DMS79 (cell line): Measurements from ENCODE around the gene MAPKAPK3.

Experiments used
- DNase-seq: peaks from one replicate; lab custom pipeline; 2025; lab: John Stamatoyannopoulos, UW

Gene MAPKAPK3

GRCh38 chr3:50587806-50588758 is 28.9 kb upstream of the MAPKAPK3 start:
- no peak for DNase-seq

GRCh38 chr3:50588759-50589433 is 28.1 kb upstream of the MAPKAPK3 start:
- DNase-seq: no peak

GRCh38 chr3:50591196-50591741 is 25.7 kb upstream of the MAPKAPK3 start:
- DNase-seq: no peak

GRCh38 chr3:50592568-50592967 is 24.4 kb upstream of the MAPKAPK3 start:
- no peak for DNase-seq

- DNase-seq: no peak
These were observed 22.6 kb upstream of the MAPKAPK3 start for GRCh38 chr3:50594253-50594785.

GRCh38 chr3:50599115-50599715 is 17.7 kb upstream of the MAPKAPK3 start:
- no peak for DNase-seq

GRCh38 chr3:50599716-50600118 is 17.2 kb upstream of the MAPKAPK3 start:
- DNase-seq: no peak

- no peak for DNase-seq
These were observed 16.7 kb upstream of the MAPKAPK3 start for GRCh38 chr3:50600141-50600753.

GRCh38 chr3:50600841-50601591 is 15.9 kb upstream of the MAPKAPK3 start:
- peak; percentile 69 for DNase-seq

GRCh38 chr3:50602595-50603191 is 14.3 kb upstream of the MAPKAPK3 start:
- peak; percentile 22 for DNase-seq

- DNase-seq: no peak
These were observed 13.5 kb upstream of the MAPKAPK3 start for GRCh38 chr3:50603261-50604109.

GRCh38 chr3:50604110-50604621 is 12.8 kb upstream of the MAPKAPK3 start:
- DNase-seq: no peak

GRCh38 chr3:50604628-50605588 is 12.0 kb upstream of the MAPKAPK3 start:
- no peak for DNase-seq

- no peak for DNase-seq
These were observed 11.0 kb upstream of the MAPKAPK3 start for GRCh38 chr3:50605901-50606326.

- no peak for DNase-seq
These were observed 10.4 kb upstream of the MAPKAPK3 start for GRCh38 chr3:50606596-50606995.

- no peak for DNase-seq
These were observed 9.5 kb upstream of the MAPKAPK3 start for GRCh38 chr3:50607271-50608091.

GRCh38 chr3:50608278-50608677 is 8.7 kb upstream of the MAPKAPK3 start:
- no peak for DNase-seq
